Measurements from ENCODE around the gene TMEM209.

GRCh38 chr7:130221746-130222145 is 16.5 kb upstream of the TMEM209 start:
- TF ChIP-seq CTCF (IDR thresholded peaks at IDR 0.05) (no peak), POLR2A (IDR thresholded peaks at IDR 0.05) (no peak)

Measured in prostate gland (tissue), 2 donors.